Gastroesophageal sphincter (tissue), 4 donors: ENCODE results near the gene APOC1. TPM values are rescaled to one million over a fixed set of nuclear protein-coding genes. Genes with fewer than 3 reads are reported as not detected.
"Not testable (repeated sequence)": the region's sequence is repeated elsewhere in the genome, so short reads cannot be mapped to it uniquely, and the experiment has no call there.

Experiments used
- ATAC-seq: fragments of 150-250 bp; one replicate; pipeline ENCODE4 v1.9.1; 2016; ENCODE audit warnings: mild to moderate bottlenecking, moderate library complexity
- H3K27ac ChIP-seq, 4 donors: fragments of 200-600 bp; sonication (generic) in 3 of 4; 1 replicate in 3 of 4; 2 replicates in 1 of 4; pipeline ENCODE4 v1.5.1; 2016 to 2019
- H3K27me3 ChIP-seq: fragments of 200-600 bp; sonication (generic); one replicate; pipeline ENCODE4 v1.5.1; 2019
- H3K36me3 ChIP-seq, 2 donors: fragments of 200-600 bp; sonication (generic); one replicate each; pipeline ENCODE4 v1.5.1; 2019; ENCODE audit warnings: control low read depth in 1 of 2
- H3K4me1 ChIP-seq, 3 donors: fragments of 200-600 bp; sonication (generic); 1 replicate in 2 of 3; 2 replicates in 1 of 3; pipeline ENCODE4 v1.5.1; 2016 to 2019; ENCODE audit warnings: control low read depth in 2 of 3
- H3K4me3 ChIP-seq, 2 donors: fragments of 200-600 bp; sonication (generic); one replicate each; pipeline ENCODE4 v1.5.1; 2019; ENCODE audit warnings: mild to moderate bottlenecking in 1 of 2, moderate library complexity in 1 of 2
- H3K9me3 ChIP-seq, 3 donors: fragments of 200-600 bp; sonication (generic); one replicate each; pipeline ENCODE4 v1.5.1; 2017 to 2019; ENCODE audit warnings: control low read depth in 2 of 3
- CTCF ChIP-seq, 4 experiments: fragments of 200-600 bp in 2 of 4; fragments of 450-650 bp in 2 of 4; sonication (generic) in 1 of 4; IDR thresholded peaks; one replicate each; pipeline ENCODE4 v1.5.1; 2017 to 2019; ENCODE audit warnings: antibody characterized with exemption in 4 of 4, mild to moderate bottlenecking in 2 of 4, moderate library complexity in 2 of 4
- EP300 ChIP-seq: sonication (generic); formaldehyde crosslinking; IDR thresholded peaks from one replicate; pipeline ENCODE4 v1.6.1; 2017; ENCODE audit warnings: antibody characterized with exemption, mild to moderate bottlenecking
- POLR2A ChIP-seq, 2 donors: fragments of 450-650 bp; IDR thresholded peaks; one replicate each; pipeline ENCODE4 v1.6.1; 2017; ENCODE audit warnings: antibody characterized with exemption in 2 of 2, mild to moderate bottlenecking in 2 of 2, moderate library complexity in 1 of 2
- POLR2AphosphoS5 ChIP-seq: sonication (generic); formaldehyde crosslinking; IDR thresholded peaks from one replicate; pipeline ENCODE4 v1.6.1; 2017; ENCODE audit warnings: antibody characterized with exemption
- WGBS, 2 donors: methylation state at CpG; one replicate each; pipeline ENCODE4 v1.1.5; 2018; ENCODE audit warnings: low coverage in 1 of 2; 5-methylcytosine and 5-hydroxymethylcytosine counted together
- total RNA-seq, 4 donors: library from RNA; depleted of rRNA; stranded (reverse); fragments of >200 nt; gene quantifications; one replicate each; pipeline ENCODE4 v1.1.0, GENCODE V29; 2016

APOC1 gene
- total RNA-seq, 4 donors from 2014 or later, result 2.2 to 4.8 TPM; not detected in 2

GRCh38 chr19:44884566-44884965, 29.8 kb upstream of the APOC1 start:
- no peak overlapping the region for H3K4me3 ChIP-seq
- H3K27me3 ChIP-seq, result no peaks in the 10 kb centered on the region
- H3K9me3 ChIP-seq, result no peaks in the 10 kb centered on the region
- WGBS, 2 donors, result 78 to 100% methylated on average over 2 of the region's 4 CpGs
- ATAC-seq, result no peak
- H3K36me3 ChIP-seq, result peaks cover 0 to 69% of the 10 kb centered on the region in 2 donors
- H3K27ac ChIP-seq, result no peak overlapping the region
- H3K4me1 ChIP-seq, result peaks cover 0 to 5% (median 2%) of the 10 kb centered on the region in 3 donors
- TF ChIP-seq CTCF (IDR thresholded peaks at IDR 0.05), result no peak
- TF ChIP-seq POLR2A (IDR thresholded peaks at IDR 0.05), result no peak
- no peak for TF ChIP-seq EP300
- TF ChIP-seq POLR2AphosphoS5, result no peak

GRCh38 chr19:44886141-44886540, 28.3 kb upstream of the APOC1 start:
- whole genome bisulfite sequencing, 2 donors, result 75 to 100% methylated on average over 1 to 2 of the region's 6 CpGs
- Histone ChIP-seq H3K27me3 (no peaks in the 10 kb centered on the region), H3K36me3 (peaks cover 0 to 65% of the 10 kb centered on the region in 2 donors), H3K9me3 (no peaks in the 10 kb centered on the region), H3K4me1 (peaks cover 0 to 12% (median 8%) of the 10 kb centered on the region in 3 donors), H3K27ac (no peak overlapping the region), H3K4me3 (no peak overlapping the region)
- no peak for TF ChIP-seq POLR2A (IDR thresholded peaks at IDR 0.05)
- TF ChIP-seq EP300, result no peak
- no peak for TF ChIP-seq POLR2AphosphoS5
- no peak for ATAC-seq

- Histone ChIP-seq H3K4me1 (peaks cover 0 to 26% (median 19%) of the 10 kb centered on the region in 3 donors), H3K4me3 (no peak overlapping the region), H3K27me3 (no peaks in the 10 kb centered on the region), H3K9me3 (no peaks in the 10 kb centered on the region), H3K27ac (no peak overlapping the region), H3K36me3 (peaks cover 0 to 65% of the 10 kb centered on the region in 2 donors)
- ATAC-seq, result no peak
- WGBS, 2 donors, result 73 to 80% methylated on average over 2 to 4 of the region's 4 CpGs
- TF ChIP-seq POLR2AphosphoS5 (no peak), EP300 (no peak), POLR2A (IDR thresholded peaks at IDR 0.05) (no peak), CTCF (IDR thresholded peaks at IDR 0.05) (no peak)
Observed at GRCh38 chr19:44887648-44888047, 26.8 kb upstream of the APOC1 start.

- WGBS, 2 donors, result 87% methylated on average over 3 of the region's 5 CpGs; no CpG with 5 or more reads in 1 of the 2 donors
Observed at GRCh38 chr19:44888335-44888734, 26.1 kb upstream of the APOC1 start.

GRCh38 chr19:44889830-44890365, 24.5 kb upstream of the APOC1 start:
- H3K36me3 ChIP-seq, result peaks cover 0 to 65% of the 10 kb centered on the region in 2 donors
- 48 to 50% methylated on average over 14 of the region's 17 CpGs for WGBS, 2 donors
- peaks cover 0 to 32% (median 20%) of the 10 kb centered on the region in 3 donors for H3K4me1 ChIP-seq
- no peaks in the 10 kb centered on the region for H3K27me3 ChIP-seq
- no peak for TF ChIP-seq EP300
- TF ChIP-seq CTCF (IDR thresholded peaks at IDR 0.05), result no peak
- TF ChIP-seq POLR2A (IDR thresholded peaks at IDR 0.05), result no peak
- TF ChIP-seq POLR2AphosphoS5, result no peak
- peak overlapping the region; percentile 45 to 98 for H3K4me3 ChIP-seq
- no peaks in the 10 kb centered on the region for H3K9me3 ChIP-seq
- ATAC-seq, result no peak
- peak overlapping the region in 3 of 4 donors; percentile 93 to 99 (median 95) for H3K27ac ChIP-seq

More at GRCh38 chr19:44888335-44888734, 26.1 kb upstream of the APOC1 start:
- H3K27ac ChIP-seq, H3K4me3 ChIP-seq, H3K27me3 ChIP-seq, ATAC-seq, H3K9me3 ChIP-seq: not testable (repeated sequence)
- Histone ChIP-seq H3K36me3 (peaks cover 0 to 65% of the 10 kb centered on the region in 2 donors), H3K4me1 (peaks cover 0 to 32% (median 20%) of the 10 kb centered on the region in 3 donors)

- peak; percentile 94 for ATAC-seq
- Histone ChIP-seq H3K4me1 (peaks cover 0 to 32% (median 20%) of the 10 kb centered on the region in 3 donors), H3K27ac (peak overlapping the region; percentile 79 to 99 (median 94)), H3K4me3 (peak overlapping the region; percentile 45 to 98), H3K27me3 (no peaks in the 10 kb centered on the region), H3K9me3 (no peaks in the 10 kb centered on the region), H3K36me3 (peaks cover 0 to 65% of the 10 kb centered on the region in 2 donors)
- 0 to 1% methylated on average over 9 to 18 of the region's 40 CpGs for WGBS, 2 donors
- peak; percentile 60 for TF ChIP-seq POLR2AphosphoS5
- TF ChIP-seq CTCF (IDR thresholded peaks at IDR 0.05), result peak in 1 of 4 experiments; percentile 13
- peak in 1 of 2 donors; percentile 24 for TF ChIP-seq POLR2A (IDR thresholded peaks at IDR 0.05)
- no peak for TF ChIP-seq EP300
Observed at GRCh38 chr19:44890366-44891015, 23.9 kb upstream of the APOC1 start.
